GM21723 (cell line): ENCODE data around the gene CPEB4.

Source experiments
- ATAC-seq: cut with Tn5 transposase; IDR thresholded peaks from one replicate; pipeline ENCODE4 v1.9.1; 2021; ENCODE audit warnings: mild to moderate bottlenecking, moderate library complexity; ENCODE audit not compliant: unreplicated experiment

CPEB4 gene

GRCh38 chr5:173858670-173859407, 29.3 kb upstream of the CPEB4 start:
- ATAC-seq = no peak

- no peak for ATAC-seq
Observed at GRCh38 chr5:173859408-173860159, 28.6 kb upstream of the CPEB4 start.

- ATAC-seq = no peak
Observed at GRCh38 chr5:173862047-173862477, 26.1 kb upstream of the CPEB4 start.

GRCh38 chr5:173863359-173863758, 24.8 kb upstream of the CPEB4 start:
- ATAC-seq = no peak

GRCh38 chr5:173864126-173865050, 23.8 kb upstream of the CPEB4 start:
- no peak for ATAC-seq

- no peak for ATAC-seq
Observed at GRCh38 chr5:173866243-173866857, 21.8 kb upstream of the CPEB4 start.

- ATAC-seq = no peak
Observed at GRCh38 chr5:173866858-173867679, 21.1 kb upstream of the CPEB4 start.

GRCh38 chr5:173868096-173868880, 19.9 kb upstream of the CPEB4 start:
- no peak for ATAC-seq

- ATAC-seq = no peak
Observed at GRCh38 chr5:173869316-173869715, 18.8 kb upstream of the CPEB4 start.

- ATAC-seq = no peak
Observed at GRCh38 chr5:173872957-173873305, 15.2 kb upstream of the CPEB4 start.

GRCh38 chr5:173873306-173873922, 14.7 kb upstream of the CPEB4 start:
- ATAC-seq = no peak

- no peak for ATAC-seq
Observed at GRCh38 chr5:173875189-173875588, 13.0 kb upstream of the CPEB4 start.

- ATAC-seq = no peak
Observed at GRCh38 chr5:173878224-173878967, 9.8 kb upstream of the CPEB4 start.

- ATAC-seq = no peak
Observed at GRCh38 chr5:173880306-173880985, 7.7 kb upstream of the CPEB4 start.

GRCh38 chr5:173881811-173882575, 6.2 kb upstream of the CPEB4 start:
- ATAC-seq = no peak

GRCh38 chr5:173882632-173883031, 5.5 kb upstream of the CPEB4 start:
- no peak for ATAC-seq
